Loucy (cell line): Measurements from ENCODE around the gene FES.

Experiments used
- H2AFZ ChIP-seq: fragments of 200-600 bp; sonication (generic); 2 replicates; pipeline ENCODE4 v1.6.0; 2016; ENCODE audit warnings: antibody characterized with exemption, mild to moderate bottlenecking, low read length, moderate library complexity
- H3F3A ChIP-seq: fragments of 200-600 bp; 2 replicates; pipeline ENCODE4 v1.6.0; 2016; ENCODE audit warnings: antibody characterized with exemption, low read depth, mild to moderate bottlenecking
- H3K27me3 ChIP-seq: fragments of 200-600 bp; sonication (generic); 2 replicates; pipeline ENCODE4 v1.6.1; 2014; ENCODE audit warnings: low read length, mild to moderate bottlenecking; ENCODE audit not compliant: insufficient read depth, poor library complexity, severe bottlenecking
- H3K36me3 ChIP-seq: fragments of 200-600 bp; sonication (generic); 2 replicates; pipeline ENCODE4 v1.6.1; 2016; ENCODE audit warnings: low read length; ENCODE audit not compliant: insufficient read depth
- H3K4me1 ChIP-seq: fragments of 200-600 bp; sonication (generic); 2 replicates; pipeline ENCODE4 v1.5.1; 2014; ENCODE audit warnings: low read length, mild to moderate bottlenecking; ENCODE audit not compliant: insufficient read depth, poor library complexity, severe bottlenecking
- H3K4me2 ChIP-seq: fragments of 200-600 bp; sonication (generic); 2 replicates; pipeline ENCODE4 v1.6.0; 2014; ENCODE audit warnings: antibody characterized with exemption, low read length, low read depth, mild to moderate bottlenecking; ENCODE audit not compliant: poor library complexity, severe bottlenecking
- H3K4me3 ChIP-seq: fragments of 200-600 bp; sonication (generic); 2 replicates; pipeline ENCODE4 v1.5.1; 2014; ENCODE audit warnings: low read length, mild to moderate bottlenecking, mixed read lengths; ENCODE audit not compliant: poor library complexity, severe bottlenecking
- H3K79me2 ChIP-seq: fragments of 200-600 bp; sonication (generic); 2 replicates; pipeline ENCODE4 v1.6.1; 2014; ENCODE audit warnings: low read length; ENCODE audit not compliant: insufficient read depth
- H3K9ac ChIP-seq: fragments of 200-600 bp; sonication (generic); 2 replicates; pipeline ENCODE4 v1.6.0; 2014; ENCODE audit warnings: mild to moderate bottlenecking, low read depth, low read length, moderate library complexity; ENCODE audit not compliant: poor library complexity, severe bottlenecking
- H3K9me2 ChIP-seq: fragments of 200-600 bp; sonication (generic); replicated peaks from 2 replicates; pipeline ENCODE4 v1.6.1; 2016; ENCODE audit warnings: low read depth, low read length, mixed read lengths
- H3K9me3 ChIP-seq: fragments of 200-600 bp; sonication (generic); 2 replicates; pipeline ENCODE4 v1.6.1; 2014; ENCODE audit warnings: mild to moderate bottlenecking, antibody characterized with exemption, low read length, low read depth; ENCODE audit not compliant: insufficient read depth
- H4K20me1 ChIP-seq: fragments of 200-600 bp; sonication (generic); 2 replicates; pipeline ENCODE4 v1.6.0; 2014; ENCODE audit warnings: antibody characterized with exemption, low read length, mild to moderate bottlenecking; ENCODE audit not compliant: insufficient read depth, poor library complexity, severe bottlenecking
- EZH2phosphoT487 ChIP-seq: fragments of 200-600 bp; IDR thresholded peaks from 2 replicates; pipeline ENCODE4 v1.6.1; 2018; ENCODE audit warnings: antibody characterized with exemption, mild to moderate bottlenecking, moderate library complexity, borderline replicate concordance
- TF ChIP-seq, protein P1 (sequence below): fragments of 200-600 bp; sonication (generic); conservative IDR thresholded peaks from 2 replicates; pipeline ENCODE4 v1.5.1; 2014; ENCODE audit warnings: mild to moderate bottlenecking, antibody characterized with exemption, low read length

Gene FES

DNA sequence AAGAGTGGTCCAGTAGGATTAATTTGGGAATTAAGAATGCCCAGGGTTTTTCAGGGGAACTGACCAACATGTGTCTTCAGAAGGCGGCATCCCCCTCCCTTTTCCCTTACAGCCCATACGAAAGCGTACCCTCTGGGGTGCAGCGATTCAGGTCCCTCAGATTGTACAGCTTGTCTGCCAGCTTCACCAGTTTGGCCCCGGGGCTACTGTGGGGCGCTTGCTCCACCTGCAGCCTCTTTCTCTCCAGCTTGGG lies 47.2 kb downstream of the FES start:
- peaks cover 11% of the 10 kb centered on the region for H4K20me1 ChIP-seq
- peak overlapping the region; percentile 85 for H3K4me2 ChIP-seq
- no peak overlapping the region for H2AFZ ChIP-seq
- H3K9me2 ChIP-seq: no peaks in the 10 kb centered on the region
- H3F3A ChIP-seq: 0 out of 2 replicates have a peak, but pooled peaks cover 5% of the 10 kb centered on the region
- H3K79me2 ChIP-seq: peaks cover 30% of the 10 kb centered on the region
- H3K9me3 ChIP-seq: no peaks in the 10 kb centered on the region
- peaks cover 40% of the 10 kb centered on the region for H3K4me1 ChIP-seq
- no peaks in the 10 kb centered on the region for H3K36me3 ChIP-seq
- TF ChIP-seq, protein P1, sequence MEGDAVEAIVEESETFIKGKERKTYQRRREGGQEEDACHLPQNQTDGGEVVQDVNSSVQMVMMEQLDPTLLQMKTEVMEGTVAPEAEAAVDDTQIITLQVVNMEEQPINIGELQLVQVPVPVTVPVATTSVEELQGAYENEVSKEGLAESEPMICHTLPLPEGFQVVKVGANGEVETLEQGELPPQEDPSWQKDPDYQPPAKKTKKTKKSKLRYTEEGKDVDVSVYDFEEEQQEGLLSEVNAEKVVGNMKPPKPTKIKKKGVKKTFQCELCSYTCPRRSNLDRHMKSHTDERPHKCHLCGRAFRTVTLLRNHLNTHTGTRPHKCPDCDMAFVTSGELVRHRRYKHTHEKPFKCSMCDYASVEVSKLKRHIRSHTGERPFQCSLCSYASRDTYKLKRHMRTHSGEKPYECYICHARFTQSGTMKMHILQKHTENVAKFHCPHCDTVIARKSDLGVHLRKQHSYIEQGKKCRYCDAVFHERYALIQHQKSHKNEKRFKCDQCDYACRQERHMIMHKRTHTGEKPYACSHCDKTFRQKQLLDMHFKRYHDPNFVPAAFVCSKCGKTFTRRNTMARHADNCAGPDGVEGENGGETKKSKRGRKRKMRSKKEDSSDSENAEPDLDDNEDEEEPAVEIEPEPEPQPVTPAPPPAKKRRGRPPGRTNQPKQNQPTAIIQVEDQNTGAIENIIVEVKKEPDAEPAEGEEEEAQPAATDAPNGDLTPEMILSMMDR: no peak
- TF ChIP-seq EZH2phosphoT487: no peak
- H3K9ac ChIP-seq: peak overlapping the region; percentile 82
- no peaks in the 10 kb centered on the region for H3K27me3 ChIP-seq
- H3K4me3 ChIP-seq: peak overlapping the region; percentile 85

DNA sequence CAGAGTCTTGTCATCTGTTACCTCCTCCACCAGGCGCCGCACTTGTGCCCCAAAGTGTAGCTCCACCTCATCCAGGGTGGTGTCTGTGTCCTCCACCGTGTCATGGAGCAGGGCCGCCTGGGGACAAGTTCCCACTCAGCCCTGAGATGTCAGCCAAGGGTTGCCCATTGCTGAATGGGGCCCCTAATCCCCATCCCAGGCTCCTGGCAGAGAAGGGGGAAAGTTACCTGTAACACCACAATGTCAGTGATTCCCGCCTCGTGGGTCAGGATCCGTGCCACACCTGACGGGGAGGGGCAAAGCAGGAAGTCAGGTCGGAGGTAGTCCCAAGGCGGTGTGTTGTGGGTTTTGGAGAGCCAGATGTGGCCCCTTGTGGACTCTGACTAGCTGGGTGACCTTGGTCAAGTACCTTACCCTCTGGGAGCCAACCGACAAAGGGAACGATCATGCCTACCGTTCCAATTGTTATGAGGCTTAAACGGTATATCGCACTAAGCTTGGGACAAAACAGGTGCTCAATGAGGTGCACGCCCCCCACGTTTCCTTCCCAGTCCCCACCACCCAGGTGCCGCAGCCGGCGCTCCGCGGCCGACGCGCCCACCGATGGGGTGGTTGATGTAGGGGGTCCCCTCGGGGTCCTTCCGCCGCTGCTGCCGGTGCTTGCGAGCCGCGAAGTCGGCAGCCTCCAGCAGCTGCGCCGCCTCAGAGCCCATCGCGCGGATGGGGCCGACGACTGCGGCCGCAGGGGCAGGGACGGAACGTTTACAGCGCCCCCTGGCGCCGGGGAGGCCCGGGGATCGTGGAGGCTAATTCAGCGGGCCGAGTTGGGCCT lies 47.7 kb downstream of the FES start, which contains the start of gene HDDC3:
TSS of gene HDDC3 (minus strand) at position 722 of the 832 bp plus-strand sequence. CDS start at position 713, 9 bp downstream.
- Histone ChIP-seq H4K20me1 (peaks cover 16% of the 10 kb centered on the region), H3K9me2 (no peaks in the 10 kb centered on the region), H2AFZ (peak within 1 kb of the TSS; percentile 81), H3K9me3 (no peaks in the 10 kb centered on the region), H3K27me3 (no peaks in the 10 kb centered on the region), H3K4me1 (peaks cover 45% of the 10 kb centered on the region), H3K9ac (peak within 1 kb of the TSS; percentile 82), H3K79me2 (peaks cover 36% of the 10 kb centered on the region), H3K4me3 (peak within 1 kb of the TSS; percentile 85), H3K4me2 (peak within 1 kb of the TSS; percentile 85), H3K36me3 (no peaks in the 10 kb centered on the region), H3F3A (0 out of 2 replicates have a peak, but pooled peaks cover 5% of the 10 kb centered on the region)
- TF ChIP-seq EZH2phosphoT487: no peak
- TF ChIP-seq, protein P1: peak; percentile 77

DNA sequence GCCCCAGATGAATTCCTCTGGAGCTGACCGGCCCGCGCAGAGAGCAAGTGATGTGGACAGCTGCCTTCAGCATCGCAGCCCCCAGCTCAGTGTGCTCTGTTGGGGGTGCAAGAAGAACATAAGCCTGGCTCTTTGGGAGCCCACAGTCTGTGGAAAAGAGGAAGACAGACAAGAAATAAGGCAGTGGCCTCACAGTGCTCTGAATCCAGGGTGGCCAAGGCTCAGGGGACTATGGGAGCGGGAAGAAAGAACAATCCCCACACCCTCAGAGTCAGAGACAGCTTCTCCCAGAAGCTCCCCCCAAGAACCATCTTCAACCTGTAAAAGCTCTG lies 48.3 kb downstream of the FES start:
- Histone ChIP-seq H3K27me3 (no peaks in the 10 kb centered on the region), H3K9me2 (no peaks in the 10 kb centered on the region), H3F3A (0 out of 2 replicates have a peak, but pooled peaks cover 5% of the 10 kb centered on the region), H4K20me1 (peaks cover 18% of the 10 kb centered on the region), H3K36me3 (no peaks in the 10 kb centered on the region), H3K4me1 (peaks cover 45% of the 10 kb centered on the region), H3K79me2 (peaks cover 39% of the 10 kb centered on the region), H3K9ac (peak overlapping the region; percentile 82), H2AFZ (peak overlapping the region; percentile 81), H3K9me3 (no peaks in the 10 kb centered on the region), H3K4me2 (peak overlapping the region; percentile 85), H3K4me3 (peak overlapping the region; percentile 85)
- no peak for TF ChIP-seq EZH2phosphoT487

DNA sequence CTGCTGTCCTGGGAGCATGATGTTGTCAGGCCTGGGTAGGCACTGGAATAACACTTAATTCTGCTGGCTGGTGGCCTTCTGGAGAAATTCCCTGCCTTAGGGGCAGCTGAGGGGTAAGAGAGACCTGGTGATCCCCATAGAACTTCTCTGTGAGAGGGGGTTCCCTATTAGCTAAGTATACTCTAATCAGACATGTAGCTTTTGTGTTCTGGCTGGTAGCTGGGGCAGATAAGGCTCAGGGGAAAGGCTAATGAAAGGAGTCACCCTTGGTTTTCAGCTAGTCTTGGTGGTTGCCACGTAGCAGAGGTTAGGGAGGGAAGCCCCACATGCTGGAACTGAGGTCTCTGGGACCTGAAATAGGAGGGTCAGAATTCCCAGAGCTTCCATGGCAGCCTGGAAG lies 49.0 kb downstream of the FES start:
- Histone ChIP-seq H3K4me3 (no peak overlapping the region), H3K79me2 (peaks cover 44% of the 10 kb centered on the region), H2AFZ (no peak overlapping the region), H3K4me2 (no peak overlapping the region), H3K4me1 (peaks cover 45% of the 10 kb centered on the region), H3K36me3 (no peaks in the 10 kb centered on the region), H3K9ac (peak overlapping the region; percentile 82), H4K20me1 (peaks cover 18% of the 10 kb centered on the region), H3K9me3 (no peaks in the 10 kb centered on the region), H3F3A (0 out of 2 replicates have a peak, but pooled peaks cover 5% of the 10 kb centered on the region), H3K27me3 (no peaks in the 10 kb centered on the region), H3K9me2 (no peaks in the 10 kb centered on the region)
- TF ChIP-seq EZH2phosphoT487: no peak
- TF ChIP-seq, protein P1: no peak
